HG02798 (cell line): Measurements from ENCODE around the gene RASGRP2.

Experiments used
- ATAC-seq: cut with Tn5 transposase; IDR thresholded peaks from one replicate; pipeline ENCODE4 v1.9.1; 2021; ENCODE audit warnings: mild to moderate bottlenecking; ENCODE audit not compliant: unreplicated experiment, poor library complexity

The RASGRP2 gene

DNA sequence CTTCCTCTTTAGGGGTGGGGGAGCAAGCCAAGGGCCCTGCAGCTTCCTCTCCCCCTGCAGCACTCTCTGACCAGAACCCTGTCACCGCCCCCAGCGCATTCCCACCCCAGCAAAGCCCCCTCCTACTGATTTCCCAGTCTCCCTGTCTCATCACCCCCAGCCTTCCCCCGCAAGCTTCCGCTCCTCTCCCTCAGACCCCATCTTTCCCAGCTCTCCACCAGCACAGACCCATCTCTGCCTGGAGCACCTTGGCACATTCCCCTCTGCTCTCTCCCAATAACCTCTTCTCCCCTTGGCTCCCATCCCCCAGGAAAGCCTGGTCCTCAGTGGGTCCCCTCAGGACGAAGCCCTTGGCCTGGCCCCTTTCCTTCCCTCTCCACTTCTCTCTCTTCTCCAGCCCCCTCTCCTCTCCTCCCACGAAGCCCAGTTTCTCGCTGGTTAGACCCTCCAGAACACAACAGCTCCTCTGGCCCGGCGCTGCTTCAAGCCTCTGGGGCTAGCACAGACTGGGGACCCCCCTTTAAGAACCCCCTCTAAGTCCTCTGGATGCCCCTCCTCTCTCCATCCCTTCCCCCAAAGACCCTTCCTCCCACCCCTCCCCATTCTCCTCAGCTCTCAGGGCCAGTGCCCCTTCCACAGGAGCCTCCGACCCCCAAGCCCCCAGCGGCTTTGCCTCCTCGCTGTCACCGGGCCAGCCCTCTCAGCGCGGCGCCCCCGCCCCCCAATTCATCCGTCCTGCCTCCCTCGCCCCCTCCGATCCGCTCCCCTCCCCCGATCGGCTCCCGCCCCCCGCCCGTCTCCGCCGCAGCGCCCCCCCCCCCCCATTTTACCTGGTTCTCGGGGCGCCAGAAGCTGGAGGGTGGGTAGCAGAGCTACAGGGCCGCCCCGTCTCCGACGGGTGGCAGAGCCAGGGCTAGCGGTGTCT is 21.5 kb downstream of the RASGRP2 start:
- no peak for ATAC-seq

DNA sequence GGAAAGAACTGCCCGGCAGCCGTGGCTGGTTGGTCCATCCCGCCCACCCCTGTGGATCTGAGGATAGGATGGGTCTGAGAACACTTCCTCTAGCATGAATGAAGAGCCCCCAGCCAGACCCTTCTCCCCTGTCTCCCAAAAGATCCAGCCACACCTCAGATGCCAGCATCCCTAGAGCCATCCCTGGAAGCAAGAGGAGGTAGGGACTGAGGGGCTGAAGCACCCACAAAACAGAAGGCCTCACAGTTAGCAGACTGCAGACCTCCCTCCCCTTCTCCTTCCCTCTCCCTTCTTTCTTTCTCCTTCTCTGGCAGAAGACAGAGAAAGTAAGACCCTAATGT is 22.6 kb downstream of the RASGRP2 start:
- no peak for ATAC-seq

DNA sequence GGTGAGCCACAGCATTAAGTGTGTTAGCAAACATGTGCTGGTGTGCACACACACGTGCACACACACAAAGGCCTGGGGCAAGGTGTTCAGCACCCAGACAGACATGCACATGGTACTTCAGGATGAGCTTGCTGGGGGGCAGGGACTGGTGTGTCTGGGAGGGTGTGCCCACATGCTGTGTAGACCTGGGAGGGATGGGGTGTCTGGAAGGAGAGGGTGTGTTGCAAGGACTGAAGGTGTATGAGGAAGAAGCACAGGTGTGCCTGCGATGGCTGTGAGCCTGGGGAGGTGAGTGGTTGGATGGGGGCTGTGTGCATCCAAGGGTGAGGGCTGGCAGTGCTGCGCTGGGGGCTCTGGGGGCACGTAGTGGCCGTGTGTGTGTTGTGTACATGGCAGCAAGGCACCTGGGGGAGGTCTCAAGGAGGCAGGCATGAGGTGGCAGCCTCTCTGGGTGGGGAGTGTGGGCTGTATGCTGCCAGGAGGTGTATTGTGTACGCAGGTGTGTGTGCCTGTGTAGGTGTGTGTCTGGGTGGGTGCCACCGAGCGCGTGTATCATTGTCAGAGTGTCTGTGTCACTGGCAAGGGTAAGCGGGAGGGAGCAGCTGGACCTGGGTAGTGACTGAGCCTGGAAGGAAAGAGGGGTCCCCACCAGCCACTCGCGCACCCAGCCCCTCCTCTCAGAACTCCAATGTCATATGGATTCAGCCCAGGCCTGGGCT is 23.1 kb downstream of the RASGRP2 start:
- no peak for ATAC-seq

DNA sequence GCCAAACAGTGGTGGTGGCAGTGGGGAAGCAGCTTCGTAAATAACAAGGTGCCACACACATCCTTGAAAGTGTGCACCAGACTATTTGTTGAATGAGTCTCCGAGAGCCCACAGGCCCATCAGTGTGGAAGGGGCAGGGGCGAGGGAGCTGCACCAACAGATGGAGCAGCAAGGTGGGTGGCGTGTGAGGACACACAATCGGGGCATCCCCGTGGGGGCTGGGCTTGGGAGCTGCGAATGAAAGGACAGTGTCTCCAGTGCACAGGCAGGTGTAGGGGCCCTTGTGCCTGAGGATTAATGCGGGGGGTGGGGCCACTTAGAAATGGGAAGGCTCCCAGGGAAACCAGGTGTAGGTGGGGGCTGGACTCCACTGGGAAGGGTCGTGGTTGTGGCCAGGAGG is 23.8 kb downstream of the RASGRP2 start:
- no peak for ATAC-seq

DNA sequence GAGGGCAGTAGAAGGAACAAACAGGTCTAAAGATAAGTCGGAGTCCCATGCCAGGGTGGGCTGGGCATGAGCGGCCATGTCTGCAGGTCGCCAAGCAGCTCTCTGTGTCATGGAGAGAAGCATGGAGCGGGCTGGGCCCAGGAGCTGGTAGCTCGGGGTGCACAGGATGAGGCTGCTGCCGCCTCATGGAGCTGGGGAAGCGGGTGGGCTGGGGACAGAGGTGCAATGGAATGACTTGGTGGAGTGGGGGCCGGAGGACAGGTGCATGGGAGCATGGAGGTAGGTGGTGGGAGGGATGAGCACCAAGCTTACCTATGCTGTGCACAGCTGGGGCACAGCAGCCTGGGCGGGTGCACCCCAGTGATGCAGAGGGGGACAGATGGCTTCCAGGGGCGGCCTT is 24.5 kb downstream of the RASGRP2 start:
- ATAC-seq: no peak

- ATAC-seq: no peak
Observed at GRCh38 chr11:64718780-64719124, 25.2 kb downstream of the RASGRP2 start.

DNA sequence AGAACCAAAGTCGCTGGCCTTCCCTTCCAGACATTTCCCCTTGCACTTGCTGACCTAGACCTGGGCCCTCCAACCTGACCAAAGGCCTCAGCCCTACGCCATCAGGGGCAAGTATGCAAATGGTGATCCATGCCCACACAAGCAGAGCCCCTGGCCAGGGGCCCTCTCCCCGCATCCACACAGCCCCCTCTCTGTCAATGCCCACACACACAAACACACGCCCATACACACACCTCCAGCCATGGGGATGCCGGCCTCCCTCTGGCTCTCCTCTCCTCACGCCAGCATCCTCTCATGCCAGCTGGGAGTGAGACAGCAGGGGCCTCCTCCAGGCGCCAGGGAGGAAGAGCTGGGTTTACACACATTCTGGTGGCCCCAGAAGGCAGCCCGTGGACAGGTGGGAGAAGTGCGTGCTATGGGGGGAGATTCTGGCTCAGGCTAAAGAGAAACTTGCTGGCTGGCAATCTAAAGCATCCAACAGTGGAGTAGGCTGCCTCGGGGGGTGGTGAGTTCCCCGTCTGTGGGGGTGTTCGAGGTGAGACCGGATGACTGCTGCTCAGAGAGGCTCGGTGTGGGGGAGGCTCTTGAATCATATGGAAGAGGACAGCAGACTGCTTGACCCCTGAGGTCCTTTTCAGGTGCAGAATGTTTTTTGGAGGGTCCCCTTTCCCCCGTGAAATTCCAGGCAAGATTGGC is 25.7 kb downstream of the RASGRP2 start:
- ATAC-seq: no peak

GRCh38 chr11:64717268-64717578 is 26.7 kb downstream of the RASGRP2 start:
- ATAC-seq: no peak

DNA sequence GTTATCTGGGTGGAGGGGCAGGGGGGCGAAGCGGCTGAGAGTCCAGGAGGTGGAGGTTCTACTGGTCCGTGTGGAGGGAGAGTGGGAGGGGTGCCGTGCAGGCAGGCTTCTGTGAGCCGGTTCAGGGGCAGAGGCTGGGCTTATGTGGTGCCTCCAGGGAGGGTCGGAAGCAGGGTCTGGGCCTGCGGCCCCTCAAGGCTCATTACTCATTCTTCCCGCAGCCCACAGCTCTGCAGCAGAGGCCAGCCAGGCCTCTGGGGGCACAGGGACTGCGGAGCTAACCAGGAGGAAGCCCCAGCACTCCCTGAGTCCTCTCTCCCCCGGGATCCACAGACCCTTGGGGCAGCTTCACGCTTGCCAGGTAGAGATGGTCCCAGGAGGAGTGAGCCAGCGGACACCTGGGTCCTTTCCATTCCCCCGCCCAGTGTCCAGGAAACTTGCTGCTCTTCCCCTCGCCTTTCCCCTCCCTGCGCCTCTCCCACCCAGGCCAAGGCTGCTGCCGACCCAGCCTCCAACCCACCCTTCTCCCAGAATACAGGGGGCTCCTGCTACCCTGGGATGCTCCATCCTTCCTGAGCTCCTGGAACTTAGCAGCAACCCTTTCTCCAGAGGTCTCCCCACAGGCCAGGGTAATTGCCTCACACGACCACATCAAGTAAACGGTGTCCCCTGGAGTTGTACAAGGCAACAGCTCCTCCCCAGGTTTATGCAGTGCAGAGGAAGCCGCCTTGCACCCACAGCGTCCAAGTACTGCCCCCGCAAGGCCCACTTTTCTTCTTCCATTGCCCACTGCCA is 27.3 kb downstream of the RASGRP2 start:
- no peak for ATAC-seq

DNA sequence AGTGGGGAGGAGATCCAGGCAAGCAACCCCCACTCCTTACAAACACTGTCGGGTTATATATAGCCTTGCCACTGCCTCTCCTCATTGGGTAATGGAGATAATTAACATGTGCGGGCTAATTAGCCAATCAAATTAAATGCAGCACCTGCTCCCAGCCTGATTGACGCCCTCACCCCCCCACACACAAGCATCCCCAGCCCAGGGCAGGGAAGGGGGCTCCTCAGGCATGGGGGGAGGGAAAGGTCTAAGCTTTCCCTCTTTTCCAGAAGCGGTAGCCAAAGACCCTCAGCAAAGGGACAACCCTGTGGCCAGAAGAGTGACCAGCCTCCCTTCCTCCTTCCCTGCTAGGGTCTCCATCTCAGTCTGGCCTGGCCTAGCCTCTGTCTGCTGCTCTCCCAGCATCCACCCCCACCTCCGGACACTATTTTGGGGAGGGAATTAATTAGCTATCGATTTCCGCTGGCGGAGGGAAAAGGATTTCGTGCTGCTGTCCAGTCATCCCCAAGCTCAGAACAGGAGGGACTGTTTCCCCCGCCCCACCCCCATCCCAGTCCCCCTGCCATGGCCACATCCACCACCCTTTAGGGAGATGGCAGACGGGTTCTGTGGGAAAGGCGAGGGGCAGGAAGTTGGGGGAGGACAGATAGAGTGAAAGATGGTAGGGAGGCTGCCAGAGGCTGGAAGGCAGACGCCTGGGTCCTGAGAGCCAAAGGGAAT is 28.0 kb downstream of the RASGRP2 start:
- no peak for ATAC-seq

- no peak for ATAC-seq
Observed at GRCh38 chr11:64715110-64715509, 28.8 kb downstream of the RASGRP2 start.

- ATAC-seq: no peak
Observed at GRCh38 chr11:64714666-64715065, 29.3 kb downstream of the RASGRP2 start.

GRCh38 chr11:64713781-64714363 is 30.1 kb downstream of the RASGRP2 start:
- ATAC-seq: no peak

GRCh38 chr11:64713016-64713707 is 30.8 kb downstream of the RASGRP2 start:
- no peak for ATAC-seq

- no peak for ATAC-seq
Observed at GRCh38 chr11:64712430-64713015, 31.4 kb downstream of the RASGRP2 start.

- ATAC-seq: no peak
Observed at GRCh38 chr11:64711956-64712362, 32.0 kb downstream of the RASGRP2 start.

- ATAC-seq: no peak
Observed at GRCh38 chr11:64711138-64711955, 32.6 kb downstream of the RASGRP2 start.
